A549 treated with DMSO at 1 μM for 4 hours (cell line): ENCODE results near the gene PGM2. TPM values are rescaled to one million over a fixed set of nuclear protein-coding genes. Genes with fewer than 3 reads are reported as not detected.

Source experiments
- total RNA-seq: library from RNA; stranded (reverse); fragments of 200-300 nt; extraction: Qiagen RNA extraction; gene quantifications from 5 replicates; pipeline ENCODE4 v1.2.3, GENCODE V29; 2022; ENCODE audit warnings: low read depth

Gene PGM2
- total RNA-seq: 13.7 to 16.4 TPM (median 15.1 TPM) in 5 replicates

DNA sequence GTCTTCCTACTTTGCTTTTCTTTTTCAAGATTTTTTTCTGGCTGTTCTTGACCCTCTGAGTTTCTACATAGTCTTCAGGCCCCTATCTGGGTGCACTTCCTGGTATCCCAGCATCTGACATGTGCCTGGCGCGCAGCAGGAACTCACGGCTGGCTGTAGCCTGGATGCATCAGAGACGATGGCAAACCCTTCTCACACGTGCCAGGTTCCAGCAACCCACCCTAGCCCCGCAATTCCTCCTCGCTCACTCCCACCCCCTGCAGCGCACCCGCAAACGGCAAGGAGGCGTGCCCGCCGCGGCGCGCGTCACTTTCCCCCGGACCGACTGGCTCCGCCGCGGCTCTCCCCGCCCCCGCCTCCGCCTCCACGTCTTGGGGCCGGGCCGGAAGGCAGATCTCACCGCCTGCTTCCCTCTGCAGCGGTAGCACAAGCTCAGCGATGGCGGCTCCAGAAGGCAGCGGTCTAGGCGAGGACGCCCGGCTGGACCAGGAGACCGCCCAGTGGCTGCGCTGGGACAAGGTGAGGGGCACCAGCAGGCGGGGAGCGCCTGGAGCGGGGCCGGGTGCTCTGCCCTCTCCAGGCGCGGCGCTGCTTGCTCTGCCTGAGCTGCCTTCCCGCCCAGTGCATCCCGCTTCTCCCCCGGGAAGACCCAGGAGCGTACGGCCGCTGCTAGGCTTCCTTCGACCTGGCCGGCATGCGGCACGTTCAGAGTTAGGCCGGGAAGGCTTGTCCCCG, at the start of gene PGM2:
PGM2 (plus strand) TSS at position 392 of the 735 bp plus-strand sequence; CDS start at position 439, 47 bp downstream.

DNA sequence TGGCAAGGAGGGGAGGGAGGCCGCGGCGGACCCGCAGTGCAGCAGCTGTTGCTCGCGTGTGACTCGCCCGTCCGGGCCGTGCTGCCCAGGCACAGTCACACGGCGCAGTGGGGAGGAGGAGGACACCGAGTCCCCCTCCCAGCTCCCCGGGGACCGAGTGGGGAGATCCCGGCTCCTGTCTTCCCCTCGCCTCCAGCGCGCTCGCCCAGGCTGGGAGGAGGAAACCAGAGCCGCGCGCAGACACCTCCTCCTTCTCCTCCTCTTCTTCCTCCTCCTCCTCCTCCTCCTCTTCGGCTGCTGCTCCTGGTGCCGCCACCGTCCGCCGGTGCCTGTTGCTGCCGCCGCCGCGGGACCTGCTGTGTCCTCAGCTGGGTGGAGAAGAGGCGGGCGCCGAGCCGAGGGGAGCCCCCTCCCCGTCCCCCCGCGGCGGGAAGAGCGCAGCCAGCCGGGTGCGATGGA, 64.3 kb downstream of the PGM2 start, which contains the start of gene TBC1D1:
TBC1D1 (plus strand) TSS at position 284 of the 459 bp plus-strand sequence. CDS start 11,012 bp downstream, outside the sequence.

Other genes starting within 250 kb of the PGM2 start
- 4.6 to 10.3 TPM (median 6.4 TPM) in 5 replicates for gene RELL1, start 140.3 kb upstream of the PGM2 start, total RNA-seq
- 21.3 to 28.6 TPM (median 24.3 TPM) in 5 replicates for gene TBC1D1, start 64.4 kb downstream of the PGM2 start, total RNA-seq
- gene PTTG2, start 133.7 kb downstream of the PGM2 start, total RNA-seq: not detected in 5 replicates